NCI-H187 treated with DMSO at 0.1 percent for 48 hours (cell line): ENCODE results near the gene DNAJB8.

Experiments used
- DNase-seq: peaks from one replicate; lab custom pipeline; 2025; lab: John Stamatoyannopoulos, UW

Gene DNAJB8

GRCh38 chr3:128466840-128467541 is at the start of gene DNAJB8:
TSS of gene DNAJB8 (minus strand) at chr3:128466890. CDS start at chr3:128463245, 3,645 bp downstream.
- DNase-seq: no peak

GRCh38 chr3:128515967-128516366 is 49.3 kb upstream of the DNAJB8 start:
- DNase-seq: no peak

- DNase-seq: no peak
These were observed 42.2 kb upstream of the DNAJB8 start for GRCh38 chr3:128508852-128509251.

DNA sequence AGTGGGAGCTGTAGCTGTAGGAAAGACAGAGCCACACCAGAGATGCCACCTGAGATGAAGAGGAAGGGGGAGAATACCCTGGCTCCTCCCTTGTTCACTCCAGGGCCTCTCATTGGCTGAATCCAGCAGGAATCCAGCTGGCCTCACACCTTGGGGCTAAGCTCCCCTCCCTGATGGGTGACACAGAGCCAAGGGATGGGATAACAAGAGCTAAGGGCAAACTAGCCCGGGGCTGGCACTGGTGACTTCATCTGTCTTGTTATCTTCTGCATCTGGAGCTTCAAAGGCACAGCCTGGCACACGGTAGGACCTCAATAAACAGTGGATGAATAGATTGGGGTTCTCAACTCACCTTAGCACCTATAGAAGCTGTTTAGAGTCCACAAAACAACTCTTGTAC is 40.1 kb upstream of the DNAJB8 start:
- no peak for DNase-seq

- no peak for DNase-seq
These were observed 39.1 kb upstream of the DNAJB8 start for GRCh38 chr3:128505771-128506170.

GRCh38 chr3:128504963-128505730 is 38.5 kb upstream of the DNAJB8 start:
- DNase-seq: no peak

DNA sequence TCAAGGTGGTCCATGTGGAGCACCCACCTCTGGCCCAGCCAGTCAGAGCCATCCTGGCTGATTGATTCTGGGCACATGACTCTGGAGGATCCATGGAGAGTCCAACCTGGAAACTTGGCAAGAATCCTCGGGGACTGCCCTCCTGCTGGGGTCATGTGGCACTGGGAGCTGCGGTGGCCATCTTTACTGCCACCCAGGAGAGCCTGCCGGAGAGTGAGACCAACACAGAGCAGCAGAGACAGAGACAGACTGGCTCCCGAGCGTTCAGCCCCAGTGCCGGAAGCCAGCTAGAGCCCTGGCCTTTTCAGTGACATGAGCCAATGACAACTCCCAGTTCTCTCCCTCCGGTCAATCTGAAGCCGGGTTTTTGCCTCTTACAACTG is 37.8 kb upstream of the DNAJB8 start:
- DNase-seq: no peak

DNA sequence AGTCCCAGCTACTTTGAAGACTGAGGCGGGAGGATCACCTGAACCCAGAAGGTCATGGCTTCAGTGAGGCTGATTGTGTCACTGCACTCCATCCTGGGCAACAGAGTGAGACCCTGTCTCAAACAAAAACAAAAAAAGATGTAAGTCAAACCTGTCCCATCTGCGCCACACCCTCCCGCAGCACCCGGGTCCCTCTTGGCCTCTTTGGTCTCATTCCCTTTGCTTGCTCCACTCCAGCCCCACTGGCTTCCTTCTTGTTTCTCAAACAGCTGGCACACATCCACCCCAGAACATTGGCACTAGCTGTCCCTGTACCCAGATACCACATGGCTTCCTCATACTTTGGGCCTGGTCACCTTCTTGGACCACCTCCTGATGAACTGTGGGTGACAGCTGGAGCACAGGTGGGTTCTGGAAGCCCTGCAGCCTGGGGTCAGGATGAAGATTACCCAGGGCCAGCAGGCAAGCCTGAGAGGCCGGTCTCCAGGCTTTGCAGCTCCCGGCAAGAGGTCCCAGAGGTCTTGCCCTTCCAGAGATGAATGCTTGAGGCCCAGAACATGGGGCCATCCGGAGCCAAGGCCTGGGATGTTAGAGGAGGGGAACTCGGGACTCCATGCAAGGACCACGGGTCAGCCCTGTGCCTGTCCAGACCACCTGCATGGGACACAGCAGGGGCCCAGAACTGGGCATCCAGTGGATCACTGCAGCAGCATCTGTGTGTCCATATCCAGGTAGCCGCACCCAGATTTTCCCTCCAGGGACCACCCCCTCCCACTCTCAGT is 37.3 kb upstream of the DNAJB8 start:
- no peak for DNase-seq

GRCh38 chr3:128503164-128503651 is 36.5 kb upstream of the DNAJB8 start:
- DNase-seq: no peak

GRCh38 chr3:128502712-128503111 is 36.0 kb upstream of the DNAJB8 start:
- no peak for DNase-seq

DNA sequence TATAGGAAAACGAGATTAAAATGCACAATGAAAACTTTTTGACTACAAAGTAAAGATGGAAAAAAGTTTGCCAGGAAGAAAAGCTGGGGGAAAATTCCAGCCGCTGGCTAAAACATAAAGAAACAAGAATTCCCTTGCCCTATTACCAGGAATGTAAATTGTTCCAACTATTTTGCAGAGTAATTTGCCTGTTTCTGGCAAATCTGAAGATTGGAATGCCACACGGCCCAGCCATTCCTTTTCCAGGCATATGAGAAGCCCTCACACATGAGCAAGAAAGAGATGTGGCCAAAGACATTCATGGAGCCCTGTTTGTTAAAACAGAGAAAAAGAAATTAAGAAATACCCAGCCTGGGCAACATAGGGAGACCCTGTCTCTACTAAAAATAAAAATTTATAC is 34.7 kb upstream of the DNAJB8 start:
- DNase-seq: no peak

DNA sequence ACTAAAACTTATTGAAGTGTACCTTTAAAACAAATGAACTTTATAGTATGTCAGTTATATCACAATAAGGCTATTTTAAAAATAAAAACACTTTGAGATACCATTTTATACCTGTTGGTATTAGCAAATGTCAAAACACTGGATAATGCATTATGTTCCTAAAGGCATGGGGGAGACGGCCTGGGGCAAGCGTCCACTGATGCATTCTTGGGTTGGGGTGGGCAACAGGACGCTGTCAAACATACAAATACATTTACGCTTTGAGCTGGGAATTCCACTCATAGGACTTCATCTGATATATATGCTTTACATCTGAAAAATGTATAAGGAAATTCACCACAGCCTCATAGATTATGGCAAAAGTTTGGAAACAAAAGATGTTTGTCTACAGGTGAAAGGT is 33.9 kb upstream of the DNAJB8 start:
- no peak for DNase-seq

DNA sequence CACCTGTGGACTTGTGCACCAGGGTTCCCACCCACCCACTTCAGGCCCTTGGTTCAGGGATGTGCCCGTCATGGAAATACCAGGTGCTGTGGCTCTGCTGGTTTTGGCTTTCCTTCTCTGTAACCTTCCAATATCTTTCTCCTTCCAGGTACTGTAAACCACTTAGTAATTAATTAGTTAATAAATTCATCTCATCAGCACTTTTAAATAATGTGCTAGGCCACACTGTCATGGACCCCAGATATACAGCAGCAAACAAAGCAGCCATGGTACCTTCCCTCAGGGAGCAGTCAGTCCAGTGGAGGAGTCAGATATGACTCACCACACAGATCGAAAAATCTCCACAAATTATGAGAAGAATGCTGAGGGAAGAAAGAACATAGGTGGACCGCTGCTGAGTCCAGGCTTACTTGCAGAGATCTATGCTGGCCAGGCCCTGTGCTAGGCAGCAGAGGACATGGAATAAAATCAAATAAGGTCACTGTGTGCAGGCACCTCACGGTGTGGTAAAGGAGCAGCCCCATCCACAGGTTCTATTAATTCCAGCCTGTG is 33.1 kb upstream of the DNAJB8 start:
- no peak for DNase-seq

- no peak for DNase-seq
These were observed 32.3 kb upstream of the DNAJB8 start for GRCh38 chr3:128498901-128499530.

- DNase-seq: no peak
These were observed 31.5 kb upstream of the DNAJB8 start for GRCh38 chr3:128498127-128498626.

DNA sequence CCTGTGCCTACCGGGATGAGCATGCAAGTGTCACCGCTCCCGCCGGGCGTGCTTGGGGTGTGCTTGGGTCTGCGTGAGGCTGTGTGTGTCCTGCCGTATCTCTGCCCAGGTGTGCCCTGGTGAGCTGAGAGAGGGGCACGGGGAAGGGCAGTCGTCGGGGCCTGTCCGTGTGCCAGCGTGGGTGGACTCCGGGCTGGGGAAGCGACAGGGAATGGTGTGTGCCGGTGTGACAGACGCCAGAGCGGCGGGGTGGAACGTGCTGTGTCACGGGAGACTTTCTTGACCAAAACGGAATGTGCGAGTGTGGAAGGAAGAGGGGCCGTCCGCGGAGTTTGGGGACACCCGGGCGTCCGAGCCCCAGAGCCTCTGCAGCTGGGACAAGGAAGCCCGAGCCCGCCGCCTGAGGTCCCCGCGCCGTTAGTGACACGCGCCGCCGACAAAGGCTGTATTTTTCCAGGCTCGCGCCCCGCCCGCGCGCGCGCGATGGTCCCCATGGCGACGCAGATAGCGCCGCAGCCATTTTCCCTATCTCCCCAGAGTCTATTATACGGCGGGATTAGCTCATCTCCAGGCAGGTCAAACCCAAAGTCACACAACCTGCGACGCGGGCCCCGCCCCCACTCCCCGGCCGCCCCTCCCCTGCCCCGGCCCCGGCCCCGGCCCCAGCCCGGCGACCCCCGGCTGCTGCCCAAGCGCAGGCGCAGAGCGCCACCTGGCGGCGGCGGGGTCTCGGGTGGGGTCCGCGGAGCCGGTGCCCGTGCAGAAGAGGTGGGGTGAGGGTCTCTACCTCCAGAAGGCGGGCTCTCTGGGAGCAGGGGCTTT is 30.8 kb upstream of the DNAJB8 start:
- DNase-seq: no peak

GRCh38 chr3:128496602-128497304 is 30.1 kb upstream of the DNAJB8 start:
- no peak for DNase-seq

DNA sequence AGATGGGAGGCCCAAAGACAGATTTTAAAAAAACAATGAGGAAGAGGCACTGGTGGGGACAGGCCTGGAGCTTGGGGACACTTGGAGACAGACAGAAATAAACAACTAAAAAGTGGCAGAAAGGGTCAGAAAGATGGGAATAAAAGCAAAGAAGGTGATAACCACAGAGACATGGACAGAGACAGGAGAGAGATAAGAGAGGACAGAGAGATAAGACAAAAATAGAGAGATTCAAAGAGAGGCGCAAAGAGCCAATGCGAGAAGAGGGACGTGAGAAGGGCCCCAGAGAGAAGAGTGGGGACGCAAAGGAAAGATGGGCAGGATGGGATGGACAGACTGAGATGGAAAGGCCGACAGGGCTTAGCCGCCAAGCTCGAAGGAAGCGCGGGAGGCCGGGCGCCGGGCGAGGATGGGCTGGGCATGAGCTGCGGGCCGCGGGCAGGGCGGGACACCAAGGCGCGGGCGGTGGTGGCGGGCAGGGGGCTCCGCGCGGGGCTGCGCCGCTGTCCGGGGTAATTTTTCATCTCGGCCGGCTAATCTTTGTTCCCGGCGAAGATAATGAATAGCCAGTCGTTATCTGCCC is 29.4 kb upstream of the DNAJB8 start:
- DNase-seq: no peak

DNA sequence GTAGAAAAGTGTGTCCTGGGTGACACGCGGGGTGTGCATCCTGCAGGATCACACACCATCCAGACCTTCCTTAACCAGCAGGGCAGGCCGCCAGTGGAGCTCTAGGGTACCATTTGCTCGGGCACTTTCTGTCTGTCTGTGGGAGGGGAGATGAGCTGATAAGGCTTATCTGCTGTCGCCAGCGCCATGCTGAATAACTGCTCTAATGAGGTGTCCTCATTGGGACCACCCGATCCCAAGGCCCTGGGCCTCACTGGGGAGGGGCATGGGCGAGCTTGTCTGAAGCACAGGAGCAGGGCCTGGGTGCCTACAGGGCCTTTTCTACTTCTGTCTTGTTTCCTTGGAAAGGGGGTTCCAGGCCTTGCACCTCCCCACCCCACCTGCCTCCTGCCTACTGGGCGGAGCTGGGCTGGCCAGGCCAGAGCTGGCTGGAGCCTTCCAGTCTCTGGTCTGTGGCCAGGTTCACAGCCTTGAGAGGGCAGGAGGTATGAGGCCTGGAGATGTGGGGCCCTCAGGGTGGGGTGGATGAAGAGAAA is 28.8 kb upstream of the DNAJB8 start:
- DNase-seq: no peak

DNA sequence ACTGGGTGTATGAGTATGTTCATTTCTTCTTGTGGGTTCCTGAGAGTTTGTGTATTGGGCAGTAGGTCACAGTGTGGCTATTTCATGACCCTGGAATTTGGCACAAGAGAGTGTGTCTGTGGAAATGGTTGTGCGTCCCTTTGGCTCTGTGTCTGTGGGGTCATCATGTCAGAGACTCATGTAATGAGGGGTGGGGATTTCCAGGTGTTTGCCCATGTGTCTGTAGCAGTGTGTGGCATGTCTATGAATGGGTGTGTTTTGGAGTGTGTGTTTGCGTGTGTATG is 27.6 kb upstream of the DNAJB8 start:
- no peak for DNase-seq
